Measurements from ENCODE around the gene TMPRSS15. TPM values are rescaled to one million over a fixed set of nuclear protein-coding genes. Genes with fewer than 3 reads are reported as not detected.

Gene TMPRSS15
- total RNA-seq, 2 donors from 2014 or later = 0.13 to 0.24 TPM

GRCh38 chr21:18265944-18266343 lies 137.6 kb downstream of the TMPRSS15 start:
- Mint-ChIP-seq H3K36me3 (ENCODE audit: low read depth) (no peaks in the 10 kb centered on the region), H3K9me3 (peaks cover 10% of the 10 kb centered on the region), H3K27me3 (ENCODE audit: insufficient read depth) (no peaks in the 10 kb centered on the region), H3K27ac (no peak overlapping the region), H3K4me3 (no peak overlapping the region), H3K4me1 (no peaks in the 10 kb centered on the region)
- Histone ChIP-seq H3K36me3 (ENCODE audit: control insufficient read depth, insufficient read depth, low read length) (no peaks in the 10 kb centered on the region), H3K27ac (ENCODE audit: low read depth, low read length) (no peak overlapping the region), H3K9ac (ENCODE audit: extremely low read depth, low read length, poor library complexity, severe bottlenecking) (no peak overlapping the region), H3K4me3 (ENCODE audit: low read length) (no peak overlapping the region), H3K9me3 (ENCODE audit: control insufficient read depth, low read length) (peaks cover 10% of the 10 kb centered on the region), H3K27me3 (ENCODE audit: control insufficient read depth, insufficient read depth, low read length, poor library complexity, severe bottlenecking) (no peaks in the 10 kb centered on the region), H3K4me1 (ENCODE audit: control insufficient read depth, insufficient read depth, low read length) (no peaks in the 10 kb centered on the region)
- DNase-seq = no peak
- no peak for TF ChIP-seq CTCF (conservative IDR thresholded peaks at IDR 0.05)
- no CpG with 5 or more reads among the region's 2 CpGs for WGBS, 2 experiments (ENCODE audit: insufficient coverage in 1 of 2, insufficient read length in 1 of 2)

DNA sequence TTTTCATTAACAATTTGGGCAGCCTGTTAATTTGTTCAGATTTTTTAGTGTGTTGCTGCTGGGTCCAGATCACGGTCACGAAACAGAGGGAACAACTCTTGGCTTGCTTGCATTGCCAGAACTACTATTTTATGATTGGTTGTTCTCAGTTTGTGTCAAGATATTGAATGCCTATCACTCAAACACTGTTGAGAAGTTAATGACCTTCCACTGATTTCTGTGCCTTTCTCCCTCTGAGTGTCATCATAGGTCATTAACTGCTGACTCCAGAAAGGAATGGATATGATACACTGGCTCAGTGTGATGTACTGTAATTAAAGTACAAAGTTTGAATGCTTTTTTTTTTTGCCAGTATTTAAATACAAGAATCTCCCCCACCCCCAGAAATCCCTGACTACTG lies 149.8 kb downstream of the TMPRSS15 start:
- H3K36me3 ChIP-seq (ENCODE audit: control insufficient read depth, insufficient read depth, low read length) = no peaks in the 10 kb centered on the region
- H3K9me3 Mint-ChIP-seq = no peaks in the 10 kb centered on the region
- no peaks in the 10 kb centered on the region for H3K27me3 Mint-ChIP-seq (ENCODE audit: insufficient read depth)
- H3K4me3 ChIP-seq (ENCODE audit: low read length) = no peak overlapping the region
- H3K36me3 Mint-ChIP-seq (ENCODE audit: low read depth) = no peaks in the 10 kb centered on the region
- H3K27ac ChIP-seq (ENCODE audit: low read depth, low read length) = no peak overlapping the region
- no peak overlapping the region for H3K27ac Mint-ChIP-seq
- no peak for TF ChIP-seq CTCF (conservative IDR thresholded peaks at IDR 0.05)
- H3K27me3 ChIP-seq (ENCODE audit: control insufficient read depth, insufficient read depth, low read length, poor library complexity, severe bottlenecking) = no peaks in the 10 kb centered on the region
- DNase-seq = no peak
- H3K4me1 Mint-ChIP-seq = no peaks in the 10 kb centered on the region
- H3K9ac ChIP-seq (ENCODE audit: extremely low read depth, low read length, poor library complexity, severe bottlenecking) = no peak overlapping the region
- no peaks in the 10 kb centered on the region for H3K4me1 ChIP-seq (ENCODE audit: control insufficient read depth, insufficient read depth, low read length)
- WGBS, 2 experiments (ENCODE audit: insufficient coverage in 1 of 2, insufficient read length in 1 of 2) = 92% methylated on average over 2 of the region's 2 CpGs; no CpG with 5 or more reads in 1 of the 2 experiments
- H3K4me3 Mint-ChIP-seq = no peak overlapping the region
- no peaks in the 10 kb centered on the region for H3K9me3 ChIP-seq (ENCODE audit: control insufficient read depth, low read length)

GRCh38 chr21:18253221-18253620 lies 150.4 kb downstream of the TMPRSS15 start:
- Histone ChIP-seq H3K27ac (ENCODE audit: low read depth, low read length) (no peak overlapping the region), H3K9me3 (ENCODE audit: control insufficient read depth, low read length) (no peaks in the 10 kb centered on the region), H3K36me3 (ENCODE audit: control insufficient read depth, insufficient read depth, low read length) (no peaks in the 10 kb centered on the region), H3K27me3 (ENCODE audit: control insufficient read depth, insufficient read depth, low read length, poor library complexity, severe bottlenecking) (peaks cover under 1% of the 10 kb centered on the region), H3K4me3 (ENCODE audit: low read length) (no peak overlapping the region), H3K4me1 (ENCODE audit: control insufficient read depth, insufficient read depth, low read length) (no peaks in the 10 kb centered on the region), H3K9ac (ENCODE audit: extremely low read depth, low read length, poor library complexity, severe bottlenecking) (no peak overlapping the region)
- Mint-ChIP-seq H3K4me1 (no peaks in the 10 kb centered on the region), H3K36me3 (ENCODE audit: low read depth) (no peaks in the 10 kb centered on the region), H3K27me3 (ENCODE audit: insufficient read depth) (no peaks in the 10 kb centered on the region), H3K9me3 (no peaks in the 10 kb centered on the region), H3K27ac (no peak overlapping the region), H3K4me3 (no peak overlapping the region)
- TF ChIP-seq CTCF (conservative IDR thresholded peaks at IDR 0.05) = no peak
- DNase-seq = no peak
- 90 to 100% methylated on average over 1 to 2 of the region's 2 CpGs for WGBS, 2 experiments (ENCODE audit: insufficient coverage in 1 of 2, insufficient read length in 1 of 2)
